ENCODE results near the gene NFAT5.
"Not testable (repeated sequence)": the region's sequence is repeated elsewhere in the genome, so short reads cannot be mapped to it uniquely, and the experiment has no call there.

Gene NFAT5

GRCh38 chr16:69596801-69597200, 31.0 kb downstream of the NFAT5 start:
- no peak for DNase-seq

- no peak for DNase-seq
Observed at GRCh38 chr16:69598045-69598444, 32.3 kb downstream of the NFAT5 start.

- DNase-seq, result no peak
Observed at GRCh38 chr16:69599731-69600130, 34.0 kb downstream of the NFAT5 start.

GRCh38 chr16:69600202-69600601, 34.4 kb downstream of the NFAT5 start:
- DNase-seq, result no peak

DNA sequence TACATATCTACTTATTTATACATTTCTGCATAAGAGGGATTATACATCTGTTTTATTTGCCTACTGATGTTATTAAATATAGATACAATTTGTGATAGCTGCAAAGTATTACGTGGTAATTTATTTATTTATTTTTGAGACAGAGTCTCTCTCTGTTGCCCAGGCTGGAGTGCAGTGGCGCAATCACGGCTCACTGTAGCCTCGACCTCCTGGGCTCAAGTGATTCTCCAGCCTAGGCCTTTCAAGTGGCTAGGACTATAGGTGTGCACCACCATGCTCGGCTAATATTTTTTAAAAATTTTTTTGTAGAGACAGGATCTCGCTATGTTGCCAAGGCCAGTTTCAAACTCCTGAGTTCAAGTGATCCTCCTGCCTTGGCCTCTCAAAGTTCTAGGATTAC, 35.5 kb downstream of the NFAT5 start:
- DNase-seq, result no peak

DNA sequence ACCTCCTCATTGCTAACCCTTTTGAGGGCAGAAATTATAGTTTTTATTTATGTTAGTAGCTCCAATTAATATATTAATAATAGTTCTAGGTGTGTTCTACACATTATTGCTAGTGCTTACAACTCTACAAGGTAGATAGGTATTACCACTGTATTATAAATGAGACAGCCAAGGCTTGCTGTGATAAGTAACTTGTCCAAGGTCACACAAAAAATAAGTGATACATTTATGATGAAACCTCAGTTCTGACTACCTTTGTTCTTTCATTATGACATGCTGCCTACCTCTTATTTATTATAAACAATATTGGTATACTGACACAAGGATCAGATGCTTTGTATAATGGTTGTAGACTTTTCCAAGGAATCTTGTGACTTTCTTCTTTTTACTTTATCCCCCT, 41.2 kb downstream of the NFAT5 start:
- no peak for DNase-seq

DNA sequence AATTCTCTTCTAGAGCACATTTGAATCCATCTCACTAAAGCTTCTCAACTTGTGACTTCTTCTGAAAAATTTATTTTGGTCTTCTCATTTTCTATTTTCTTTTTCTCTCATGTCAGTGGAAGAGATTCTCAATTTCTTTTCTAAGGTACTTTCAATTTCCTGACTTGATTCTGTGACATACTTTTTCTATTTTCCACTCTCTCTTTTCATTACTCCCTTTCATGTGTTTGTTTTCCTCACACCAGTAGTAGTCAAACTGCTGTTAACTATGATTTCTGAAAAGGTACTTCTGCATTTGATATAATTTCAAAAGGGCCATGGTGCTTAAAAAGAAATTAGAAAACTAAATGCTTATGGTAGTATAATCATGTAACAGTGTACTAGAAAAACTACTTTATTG, 41.9 kb downstream of the NFAT5 start:
- DNase-seq, result no peak

- no peak for DNase-seq
Observed at GRCh38 chr16:69610356-69610755, 44.6 kb downstream of the NFAT5 start.

DNA sequence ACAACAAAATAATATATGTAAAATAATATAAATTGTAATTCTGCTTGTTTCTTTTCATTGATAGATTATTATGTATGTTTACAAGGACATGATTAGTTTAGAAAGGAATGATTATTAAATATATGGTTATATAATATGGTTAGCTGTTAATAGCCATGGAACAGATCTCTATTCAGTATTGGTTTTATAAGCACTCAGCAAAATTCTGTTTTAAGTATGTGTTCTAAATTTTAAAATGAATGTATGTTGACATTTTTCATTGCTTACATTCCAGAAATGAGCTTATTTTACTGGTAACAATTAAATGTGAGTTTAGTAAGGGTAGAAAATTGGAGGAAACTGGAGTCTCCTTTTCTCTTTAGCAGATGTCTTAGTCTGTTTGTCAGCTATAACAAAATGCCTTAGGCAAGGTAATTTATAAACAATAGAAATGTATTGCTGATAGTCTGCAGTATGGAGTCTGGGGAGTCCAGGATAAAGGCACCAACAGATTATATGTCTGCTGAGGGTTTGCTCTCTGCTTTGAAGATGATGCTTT, 45.4 kb downstream of the NFAT5 start:
- no peak for DNase-seq

DNA sequence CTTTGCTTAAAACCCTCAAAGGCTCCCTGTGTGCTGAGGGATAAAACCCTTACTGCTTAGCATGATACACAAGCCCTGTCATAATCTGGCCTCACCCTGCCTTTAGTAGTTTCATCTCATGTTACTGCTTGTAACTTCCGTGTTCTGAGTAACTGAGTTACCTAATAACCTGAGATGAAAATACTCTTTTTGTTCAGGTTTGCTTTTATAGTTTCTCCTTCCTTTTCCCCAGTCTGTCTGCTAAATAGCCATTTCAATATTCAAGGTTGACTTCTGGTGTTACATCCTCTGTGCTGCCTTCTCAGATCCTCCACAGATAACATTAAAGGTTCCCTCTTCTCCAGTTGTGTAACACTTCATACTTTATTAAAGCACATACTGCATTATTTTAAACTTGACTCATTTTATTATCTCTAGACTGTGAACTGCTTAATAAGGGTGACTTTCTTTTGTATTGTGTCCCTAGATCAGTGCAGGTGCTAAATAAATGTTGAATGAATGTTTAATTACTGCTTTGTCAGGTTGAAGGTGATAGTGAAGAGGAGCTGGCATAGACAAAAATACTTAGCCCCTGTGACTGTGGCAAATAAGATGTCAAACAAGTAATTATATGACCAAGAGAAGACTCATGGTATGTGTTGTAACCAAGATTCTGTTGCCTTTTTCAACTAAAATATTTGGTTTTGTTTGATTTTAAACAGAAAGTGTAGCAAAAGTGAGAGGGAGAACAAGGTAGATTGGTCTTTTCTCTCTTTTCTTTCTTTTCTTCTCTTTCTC, 47.8 kb downstream of the NFAT5 start:
- no peak for DNase-seq

- no peak for DNase-seq
Observed at GRCh38 chr16:69615528-69615927, 49.8 kb downstream of the NFAT5 start.

GRCh38 chr16:69616082-69616481, 50.3 kb downstream of the NFAT5 start:
- DNase-seq, result no peak

DNA sequence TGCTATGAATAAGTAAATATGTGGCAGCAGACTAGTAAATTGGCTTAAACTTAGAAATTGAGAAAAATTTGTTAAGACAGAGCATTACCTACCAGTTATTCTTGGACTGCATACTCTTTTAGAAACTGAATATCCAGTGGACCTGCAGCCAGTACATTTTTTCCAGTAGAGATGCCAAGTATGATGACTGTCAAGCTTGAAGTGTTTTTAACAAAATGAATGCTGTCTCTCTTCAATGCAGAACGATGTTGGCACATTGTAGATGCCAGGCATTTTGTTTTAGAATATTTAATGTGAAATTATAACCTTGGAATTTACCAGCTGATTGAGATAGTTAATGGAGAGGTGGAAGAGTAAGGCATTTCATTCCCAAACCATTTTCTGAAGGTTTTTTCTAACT, 52.5 kb downstream of the NFAT5 start:
- DNase-seq, result no peak

- DNase-seq, result no peak
Observed at GRCh38 chr16:69618721-69619120, 53.0 kb downstream of the NFAT5 start.

DNA sequence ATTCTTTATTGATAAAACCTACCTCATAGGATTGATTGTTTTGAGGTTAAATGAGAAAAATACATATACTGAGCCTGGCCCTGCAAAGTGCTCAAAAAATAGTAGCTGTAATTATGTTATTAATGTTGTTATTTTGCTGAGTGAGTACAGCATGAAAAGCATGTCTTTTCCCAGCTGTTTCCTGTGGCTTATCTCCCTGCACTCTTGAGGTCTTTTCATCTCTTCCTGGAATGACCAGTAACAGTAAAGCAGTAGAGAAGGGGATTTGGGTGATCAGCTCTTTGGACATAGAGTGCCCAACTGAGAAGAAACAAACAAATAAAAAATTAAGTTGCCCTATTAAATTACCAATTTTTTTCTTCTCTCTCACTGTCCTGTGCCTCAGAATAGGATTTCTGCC, 53.7 kb downstream of the NFAT5 start:
- DNase-seq, result no peak

DNA sequence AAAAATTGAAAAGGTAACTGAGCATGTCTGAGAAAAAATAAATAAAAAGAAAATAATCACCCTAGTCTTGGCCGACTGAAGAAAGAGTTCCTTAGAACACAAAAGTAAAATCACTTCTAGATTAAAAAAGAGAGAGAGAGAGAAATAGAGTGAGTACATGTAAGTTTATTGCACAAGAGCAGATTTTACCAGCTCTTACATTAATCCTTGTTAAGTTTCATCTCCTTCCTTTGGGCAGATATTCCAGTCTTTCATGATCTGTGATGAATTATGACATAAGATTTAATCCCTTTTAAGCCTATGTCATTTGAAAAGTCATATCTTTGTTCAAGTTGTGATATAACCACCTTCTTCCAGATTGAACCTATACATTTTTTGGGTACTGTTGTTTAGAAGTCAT, 54.8 kb downstream of the NFAT5 start:
- no peak for DNase-seq

- DNase-seq, result no peak
Observed at GRCh38 chr16:69621225-69621624, 55.5 kb downstream of the NFAT5 start.

- no peak for DNase-seq
Observed at GRCh38 chr16:69626256-69626655, 60.5 kb downstream of the NFAT5 start.

GRCh38 chr16:69632828-69633227, 67.1 kb downstream of the NFAT5 start:
- no peak for DNase-seq

GRCh38 chr16:69633375-69633774, 67.6 kb downstream of the NFAT5 start:
- DNase-seq, result no peak

- not testable (repeated sequence) for DNase-seq
Observed at GRCh38 chr16:69636563-69637146, 70.9 kb downstream of the NFAT5 start.

DNA sequence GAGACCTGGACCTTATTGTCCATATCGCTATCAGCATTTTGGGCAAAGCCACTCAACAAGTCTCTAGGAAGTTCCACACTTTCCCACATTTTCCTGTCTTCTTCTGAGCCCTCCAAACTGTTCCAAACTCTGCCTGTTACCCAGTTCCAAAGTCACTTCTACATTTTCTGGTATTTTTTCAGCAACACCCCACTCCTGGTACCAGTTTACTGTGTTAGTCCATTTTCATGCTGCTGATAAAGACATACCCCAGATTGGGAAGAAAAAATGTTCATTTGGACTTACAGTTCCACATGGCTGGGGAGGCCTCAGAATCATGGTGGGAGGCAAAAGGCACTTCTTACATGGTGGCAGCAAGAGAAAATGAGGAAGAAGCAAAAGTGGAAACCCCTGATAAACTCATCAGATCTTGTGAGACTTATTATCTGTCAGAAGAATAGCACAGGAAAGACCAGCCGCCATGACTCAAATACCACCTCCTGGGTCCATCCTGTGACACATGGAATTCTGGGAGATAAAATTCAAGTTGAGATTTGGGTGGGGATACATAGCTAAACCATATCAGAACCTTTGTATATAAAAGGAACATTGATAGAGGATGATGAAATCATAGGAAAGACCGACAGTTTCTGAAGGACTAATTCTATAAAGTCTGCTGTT, 71.6 kb downstream of the NFAT5 start:
- DNase-seq, result not testable (repeated sequence)

GRCh38 chr16:69643997-69644396, 78.2 kb downstream of the NFAT5 start:
- not testable (repeated sequence) for DNase-seq

GRCh38 chr16:69644790-69645189, 79.0 kb downstream of the NFAT5 start:
- DNase-seq, result no peak
